ENCODE data around the gene MIP. TPM values are rescaled to one million over a fixed set of nuclear protein-coding genes. Genes with fewer than 3 reads are reported as not detected.

MIP gene
- total RNA-seq, 4 donors from 2014 or later = not detected

- no peaks in the 10 kb centered on the region for H3K36me3 ChIP-seq
- intact Hi-C loops (cut with DNase I; ENCODE audit: low total_unique reads) = no loop called here
- no peak overlapping the region for H3K4me3 ChIP-seq
- ATAC-seq = no peak
- no peak overlapping the region for H3K27ac ChIP-seq
- DNase-seq = no peak
- peaks cover 2 to 11% (median 6%) of the 10 kb centered on the region in 3 donors for H3K27me3 ChIP-seq
- in situ Hi-C loops (cut with MboI; ENCODE audit: low sequenced_read_pairs in 4 of 4) = no loop called here
- H3K4me1 ChIP-seq = peaks cover 5 to 18% of the 10 kb centered on the region in 2 donors
- TF ChIP-seq POLR2A (IDR thresholded peaks at IDR 0.05) (no peak), CTCF (IDR thresholded peaks at IDR 0.05 in 4 of 5, conservative IDR thresholded peaks at IDR 0.05 in 1 of 5) (no peak)
- H3K9me3 ChIP-seq = no peaks in the 10 kb centered on the region
These were observed 30.1 kb upstream of the MIP start for GRCh38 chr12:56484566-56484965.

GRCh38 chr12:56479625-56480024 lies 25.2 kb upstream of the MIP start:
- H3K9me3 ChIP-seq = no peaks in the 10 kb centered on the region
- H3K4me1 ChIP-seq = no peaks in the 10 kb centered on the region
- in situ Hi-C loops (cut with MboI; ENCODE audit: low sequenced_read_pairs in 4 of 4) (no loop called here), intact Hi-C loops (cut with DNase I; ENCODE audit: low total_unique reads) (no loop called here)
- no peaks in the 10 kb centered on the region for H3K27me3 ChIP-seq
- TF ChIP-seq CTCF (IDR thresholded peaks at IDR 0.05 in 4 of 5, conservative IDR thresholded peaks at IDR 0.05 in 1 of 5) (no peak), POLR2A (IDR thresholded peaks at IDR 0.05) (no peak)
- no peak overlapping the region for H3K27ac ChIP-seq
- ATAC-seq (no peak), DNase-seq (no peak)
- H3K4me3 ChIP-seq = no peak overlapping the region
- H3K36me3 ChIP-seq = no peaks in the 10 kb centered on the region

GRCh38 chr12:56477521-56478225 lies 23.2 kb upstream of the MIP start:
- Histone ChIP-seq H3K36me3 (peaks cover 0 to 6% of the 10 kb centered on the region in 2 donors), H3K4me1 (no peaks in the 10 kb centered on the region), H3K9me3 (no peaks in the 10 kb centered on the region), H3K27me3 (no peaks in the 10 kb centered on the region), H3K27ac (no peak overlapping the region), H3K4me3 (no peak overlapping the region)
- in situ Hi-C loops (cut with MboI; ENCODE audit: low sequenced_read_pairs in 4 of 4) (no loop called here), intact Hi-C loops (cut with DNase I; ENCODE audit: low total_unique reads) (no loop called here)
- DNase-seq (no peak), ATAC-seq (no peak)
- TF ChIP-seq CTCF (IDR thresholded peaks at IDR 0.05 in 4 of 5, conservative IDR thresholded peaks at IDR 0.05 in 1 of 5) (no peak), POLR2A (IDR thresholded peaks at IDR 0.05) (no peak)

- TF ChIP-seq POLR2A (IDR thresholded peaks at IDR 0.05) (no peak), CTCF (IDR thresholded peaks at IDR 0.05 in 4 of 5, conservative IDR thresholded peaks at IDR 0.05 in 1 of 5) (no peak)
- Histone ChIP-seq H3K4me1 (no peaks in the 10 kb centered on the region), H3K9me3 (no peaks in the 10 kb centered on the region), H3K36me3 (peaks cover 0 to 6% of the 10 kb centered on the region in 2 donors), H3K27ac (no peak overlapping the region), H3K27me3 (no peaks in the 10 kb centered on the region), H3K4me3 (no peak overlapping the region)
- in situ Hi-C loops (cut with MboI; ENCODE audit: low sequenced_read_pairs in 4 of 4) (no loop called here), intact Hi-C loops (cut with DNase I; ENCODE audit: low total_unique reads) (no loop called here)
- DNase-seq = no peak
- no peak for ATAC-seq
These were observed 22.5 kb upstream of the MIP start for GRCh38 chr12:56476972-56477432.

All from gastrocnemius medialis (tissue), 4 donors.